Measurements from ENCODE around the gene MZB1. TPM values are rescaled to one million over a fixed set of nuclear protein-coding genes. Genes with fewer than 3 reads are reported as not detected.
A peak's percentile ranks its signal among the peaks of the same experiment; 100 is the strongest.

The MZB1 gene
- polyA plus RNA-seq, 1 of the 3 experiments (the other 2 are of a cell fraction), result not detected

GRCh38 chr5:139426203-139426885, 36.6 kb upstream of the MZB1 start:
- no peaks in the 10 kb centered on the region for H4K20me1 ChIP-seq (ENCODE audit: insufficient read depth)
- H3K9me3 ChIP-seq, result no peaks in the 10 kb centered on the region
- CTCF ChIA-PET, result interaction anchor here (0.6 to 9.7 kb wide), 2 partner anchors 88 to 206 kb away, joined by 3 to 324 read pairs; no protein-coding TSS in a partner anchor
- no peaks in the 10 kb centered on the region for H3K79me2 ChIP-seq (ENCODE audit: insufficient read depth)
- DNase-seq, result no peak
- peaks cover 24% of the 10 kb centered on the region for H3F3A ChIP-seq (replicated peaks; ENCODE audit: insufficient read depth)
- peak; percentile 21; the same call in 1 of the 2 replicates for TF ChIP-seq NFIC (IDR thresholded peaks at IDR 0.05; ENCODE audit: borderline replicate concordance)
- TF ChIP-seq JUND (IDR thresholded peaks at IDR 0.05), result peak; percentile 11; the same call in 1 of the 2 replicates
- peak; percentile 33; the same call in 1 of the 2 replicates for TF ChIP-seq MAX (IDR thresholded peaks at IDR 0.05; ENCODE audit: low read depth)
- peak; percentile 42; the same call in 1 of the 2 replicates for TF ChIP-seq TCF12 (IDR thresholded peaks at IDR 0.05)
- TF ChIP-seq RFX5 (IDR thresholded peaks at IDR 0.05; ENCODE audit: low read length), result no peak
- TF ChIP-seq POLR2AphosphoS5 (IDR thresholded peaks at IDR 0.05; ENCODE audit: low read depth, low read length), result no peak
- WGBS (ENCODE audit: low lambda C conversion rate), result 83% methylated on average over 7 of the region's 8 CpGs
- H3K36me3 ChIP-seq (replicated peaks in 1 of 2; ENCODE audit: control insufficient read depth in 1 of 2, insufficient read depth in 2 of 2, low read length in 1 of 2), result peaks cover 17 to 37% of the 10 kb centered on the region in 2 experiments
- H3K4me3 ChIP-seq (ENCODE audit: low read depth in 2 of 2, low read length in 1 of 2), result no peak overlapping the region
- H2AFZ ChIP-seq (ENCODE audit: low read depth), result no peak overlapping the region; the same call in 1 of the 2 replicates
- no peak overlapping the region for H3K4me2 ChIP-seq
- H3K9me2 ChIP-seq, result no peaks in the 10 kb centered on the region
- H3K27ac ChIP-seq (ENCODE audit: low read depth in 2 of 2, low read length in 1 of 2), result peak overlapping the region; percentile 5 to 72; a peak in 3 of 4 replicates
- POLR2A ChIA-PET, result no interaction called here
- H3K27me3 ChIP-seq (ENCODE audit: insufficient read depth), result no peaks in the 10 kb centered on the region
- H3K9ac ChIP-seq, result peak overlapping the region; percentile 31; the same call in 1 of the 2 replicates
- peaks cover 8 to 9% of the 10 kb centered on the region in 2 experiments; a peak in 3 of 4 replicates for H3K4me1 ChIP-seq (ENCODE audit: control insufficient read depth in 1 of 2, insufficient read depth in 2 of 2, low read depth in 1 of 2, low read length in 1 of 2)

- Histone ChIP-seq H2AFZ (ENCODE audit: low read depth) (no peak overlapping the region), H3K79me2 (ENCODE audit: insufficient read depth) (no peaks in the 10 kb centered on the region), H3K9me2 (no peaks in the 10 kb centered on the region), H3K36me3 (replicated peaks in 1 of 2; ENCODE audit: control insufficient read depth in 1 of 2, insufficient read depth in 2 of 2, low read length in 1 of 2) (peaks cover 19 to 39% of the 10 kb centered on the region in 2 experiments), H3K4me3 (ENCODE audit: low read depth in 2 of 2, low read length in 1 of 2) (no peak overlapping the region), H3K9ac (no peak overlapping the region), H3K27ac (ENCODE audit: low read depth in 2 of 2, low read length in 1 of 2) (peak overlapping the region in 1 of 2 experiments; percentile 72; a peak in 1 of 4 replicates), H3K4me2 (no peak overlapping the region), H4K20me1 (ENCODE audit: insufficient read depth) (no peaks in the 10 kb centered on the region), H3K27me3 (ENCODE audit: insufficient read depth) (no peaks in the 10 kb centered on the region), H3K4me1 (ENCODE audit: control insufficient read depth in 1 of 2, insufficient read depth in 2 of 2, low read depth in 1 of 2, low read length in 1 of 2) (peaks cover 8 to 9% of the 10 kb centered on the region in 2 experiments; a peak in 3 of 4 replicates), H3F3A (replicated peaks; ENCODE audit: insufficient read depth) (peaks cover 24% of the 10 kb centered on the region), H3K9me3 (no peaks in the 10 kb centered on the region)
- DNase-seq, result no peak
- TF ChIP-seq USF2 (IDR thresholded peaks at IDR 0.05; ENCODE audit: borderline replicate concordance, low read depth, low read length), result no peak
- TF ChIP-seq FOSL2 (IDR thresholded peaks at IDR 0.05; ENCODE audit: borderline replicate concordance, low read depth), result no peak
- TF ChIP-seq EP300 (IDR thresholded peaks at IDR 0.05; ENCODE audit: borderline replicate concordance in 1 of 2, low read depth in 1 of 2, low read length in 1 of 2), result no peak
- TF ChIP-seq SIN3A (IDR thresholded peaks at IDR 0.05; ENCODE audit: borderline replicate concordance, low read depth, low read length), result no peak
- no peak for TF ChIP-seq MEF2A (IDR thresholded peaks at IDR 0.05; ENCODE audit: borderline replicate concordance, low read depth)
- no peak for TF ChIP-seq MXI1 (IDR thresholded peaks at IDR 0.05; ENCODE audit: low read depth, low read length)
- no peak for TF ChIP-seq NRF1 (IDR thresholded peaks at IDR 0.05; ENCODE audit: low read depth, low read length)
- no peak for TF ChIP-seq YY1 (IDR thresholded peaks at IDR 0.05; ENCODE audit: low read depth)
- TF ChIP-seq FOXJ3 (CRISPR knock-in tag; IDR thresholded peaks at IDR 0.05), result no peak
- no peak for TF ChIP-seq RAD21 (IDR thresholded peaks at IDR 0.05; ENCODE audit: low read length)
- no peak for TF ChIP-seq NFIC (IDR thresholded peaks at IDR 0.05; ENCODE audit: borderline replicate concordance)
- no peak for TF ChIP-seq RXRA (IDR thresholded peaks at IDR 0.05; ENCODE audit: borderline replicate concordance, low read depth)
- TF ChIP-seq MAX (IDR thresholded peaks at IDR 0.05; ENCODE audit: low read depth), result no peak
- 92% methylated on average over 5 of the region's 5 CpGs for WGBS (ENCODE audit: low lambda C conversion rate)
- ChIA-PET CTCF (interaction anchor here (1.6 to 9.7 kb wide), 2 partner anchors 17 to 89 kb away, joined by 4 to 324 read pairs; no protein-coding TSS in a partner anchor), POLR2A (interaction anchor here (1.3 kb wide), 1 partner anchor 88 kb away, joined by 3 read pairs; no protein-coding TSS in a partner anchor)
These were observed 35.8 kb upstream of the MZB1 start for GRCh38 chr5:139425497-139425896.

Data from SK-N-SH (cell line).